ENCODE results near the gene TLE5.
"Not testable (repeated sequence)": the region's sequence is repeated elsewhere in the genome, so short reads cannot be mapped to it uniquely, and the experiment has no call there.

TLE5 gene

GRCh38 chr19:3061182-3062161 is 823 bp downstream of the TLE5 start:
- peak; percentile 85 for DNase-seq (ENCODE audit: low spot score)

GRCh38 chr19:3060857-3061181 is 1.5 kb downstream of the TLE5 start:
- DNase-seq (ENCODE audit: low spot score): no peak

GRCh38 chr19:3059653-3060052 is 2.6 kb downstream of the TLE5 start:
- no peak for DNase-seq (ENCODE audit: low spot score)

GRCh38 chr19:3058821-3059314 is 3.4 kb downstream of the TLE5 start:
- no peak for DNase-seq (ENCODE audit: low spot score)

- no peak for DNase-seq (ENCODE audit: low spot score)
Measured at GRCh38 chr19:3058009-3058820, 4.1 kb downstream of the TLE5 start.

GRCh38 chr19:3057275-3057714 is 5.0 kb downstream of the TLE5 start:
- DNase-seq (ENCODE audit: low spot score): peak; percentile 57

GRCh38 chr19:3056417-3057088 is 5.7 kb downstream of the TLE5 start:
- DNase-seq (ENCODE audit: low spot score): no peak

- no peak for DNase-seq (ENCODE audit: low spot score)
Measured at GRCh38 chr19:3055741-3056416, 6.4 kb downstream of the TLE5 start.

- no peak for DNase-seq (ENCODE audit: low spot score)
Measured at GRCh38 chr19:3054972-3055740, 7.1 kb downstream of the TLE5 start.

DNA sequence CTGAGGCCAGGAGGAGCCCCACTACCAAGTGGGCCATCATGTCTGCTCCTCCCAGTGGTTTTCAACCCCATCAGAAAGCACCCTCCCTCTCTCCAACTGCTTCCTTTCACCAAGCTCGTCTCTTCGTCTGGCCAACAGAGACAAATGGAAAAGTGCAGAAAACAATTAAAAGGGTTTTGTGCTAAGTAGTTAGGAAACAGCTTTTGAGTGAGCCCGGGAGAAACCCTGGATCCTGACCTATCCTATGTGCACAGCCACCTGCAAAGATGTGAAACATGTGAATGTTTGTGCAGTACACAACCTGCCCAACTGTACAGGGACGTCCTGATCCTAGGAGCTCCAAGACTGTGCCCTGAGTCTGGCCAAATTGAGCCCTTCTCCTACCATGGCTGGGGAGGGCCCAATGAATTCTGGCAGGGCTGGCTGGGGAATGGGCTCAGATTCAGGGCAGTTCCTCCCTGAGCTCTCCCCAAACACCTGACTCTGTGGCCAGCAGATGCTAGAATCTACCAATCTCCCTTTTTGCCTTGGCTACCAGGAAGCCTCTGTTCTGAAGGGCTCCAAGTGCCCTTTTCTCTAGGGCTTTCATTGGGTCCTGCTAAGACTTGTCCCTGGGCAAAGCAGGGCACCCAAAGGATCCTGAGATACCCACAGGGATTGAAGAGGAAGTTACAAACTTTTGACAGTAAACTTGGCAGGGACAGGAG is 7.9 kb downstream of the TLE5 start:
- DNase-seq (ENCODE audit: low spot score): no peak

GRCh38 chr19:3053780-3054179 is 8.5 kb downstream of the TLE5 start:
- no peak for DNase-seq (ENCODE audit: low spot score)

DNA sequence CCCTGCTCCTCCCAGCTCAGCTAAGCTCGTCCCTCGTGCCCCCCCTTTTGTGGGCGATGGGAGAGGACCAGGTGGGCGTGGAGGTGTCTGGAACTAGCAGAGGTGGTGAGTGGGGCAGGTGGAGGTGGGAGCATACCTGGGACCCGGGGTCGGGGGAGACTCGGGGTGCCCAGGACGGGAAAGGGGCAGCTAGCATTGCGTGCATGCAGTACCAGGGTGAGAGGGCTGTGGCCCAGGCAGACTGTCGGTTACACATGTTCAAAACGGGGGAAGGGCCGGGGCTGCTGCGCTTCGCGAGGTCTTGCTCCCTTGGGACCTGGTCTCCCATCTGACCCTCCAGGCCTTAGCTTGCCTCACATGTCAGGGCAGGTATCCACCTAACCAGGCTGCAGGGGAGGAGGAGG is 9.1 kb downstream of the TLE5 start:
- no peak for DNase-seq (ENCODE audit: low spot score)

DNA sequence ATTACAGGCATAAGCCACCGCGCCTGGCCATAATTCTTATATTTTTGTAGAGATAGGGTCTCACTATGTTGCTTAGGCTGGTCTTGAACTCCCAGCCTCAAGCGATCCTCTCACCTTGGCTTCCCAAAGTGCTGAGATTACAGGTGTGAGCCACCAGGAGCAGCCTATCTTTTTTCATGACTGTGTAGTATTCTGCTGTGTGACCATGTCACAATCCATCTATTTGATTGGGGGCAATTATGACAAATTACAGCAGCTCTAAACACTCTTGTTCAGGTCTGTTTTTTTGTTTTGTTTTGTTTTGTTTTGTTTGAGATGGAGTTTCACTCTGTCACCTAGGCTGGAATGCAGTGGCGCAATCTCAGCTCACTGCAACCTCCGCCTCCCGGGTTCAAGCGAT is 12.3 kb downstream of the TLE5 start:
- not testable (repeated sequence) for DNase-seq (ENCODE audit: low spot score)

- no peak for DNase-seq (ENCODE audit: low spot score)
Measured at GRCh38 chr19:3049089-3049488, 13.2 kb downstream of the TLE5 start.

GRCh38 chr19:3048190-3048533 is 14.1 kb downstream of the TLE5 start:
- DNase-seq (ENCODE audit: low spot score): no peak

DNA sequence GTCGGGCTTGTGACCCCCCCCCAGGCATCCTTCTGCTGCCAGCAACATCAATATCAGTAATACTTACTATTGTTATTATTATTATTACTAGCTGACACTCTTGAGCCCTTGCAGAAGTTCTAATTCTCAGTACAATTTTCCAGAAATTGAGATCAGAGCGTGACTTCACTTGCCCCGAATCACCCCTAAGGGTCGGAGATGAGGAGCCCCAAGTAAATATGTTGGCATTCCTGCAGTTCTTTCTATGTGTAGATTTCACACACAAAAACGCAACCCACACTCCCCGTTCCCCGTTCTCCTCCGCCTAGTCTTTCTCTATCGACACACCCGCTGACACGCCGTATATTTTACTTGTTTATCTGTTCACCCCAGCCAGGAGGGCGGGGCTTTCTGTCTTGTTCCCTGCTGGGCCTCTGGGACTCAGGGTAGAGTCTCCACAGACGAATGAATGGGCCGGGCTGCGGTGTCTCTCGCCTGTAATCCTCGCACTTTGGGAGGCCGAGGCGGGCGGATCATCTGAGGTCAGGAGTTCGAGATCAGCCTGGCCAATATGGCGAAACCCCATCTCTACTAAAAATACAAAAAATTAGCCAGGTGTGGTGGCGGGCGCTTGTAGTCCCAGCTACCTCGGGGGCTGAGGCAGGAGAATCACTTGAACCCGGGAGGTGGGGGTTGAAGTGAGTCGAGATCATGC is 14.7 kb downstream of the TLE5 start:
- peak; percentile 81 for DNase-seq (ENCODE audit: low spot score)

GRCh38 chr19:3046698-3047495 is 15.4 kb downstream of the TLE5 start:
- DNase-seq (ENCODE audit: low spot score): no peak

DNA sequence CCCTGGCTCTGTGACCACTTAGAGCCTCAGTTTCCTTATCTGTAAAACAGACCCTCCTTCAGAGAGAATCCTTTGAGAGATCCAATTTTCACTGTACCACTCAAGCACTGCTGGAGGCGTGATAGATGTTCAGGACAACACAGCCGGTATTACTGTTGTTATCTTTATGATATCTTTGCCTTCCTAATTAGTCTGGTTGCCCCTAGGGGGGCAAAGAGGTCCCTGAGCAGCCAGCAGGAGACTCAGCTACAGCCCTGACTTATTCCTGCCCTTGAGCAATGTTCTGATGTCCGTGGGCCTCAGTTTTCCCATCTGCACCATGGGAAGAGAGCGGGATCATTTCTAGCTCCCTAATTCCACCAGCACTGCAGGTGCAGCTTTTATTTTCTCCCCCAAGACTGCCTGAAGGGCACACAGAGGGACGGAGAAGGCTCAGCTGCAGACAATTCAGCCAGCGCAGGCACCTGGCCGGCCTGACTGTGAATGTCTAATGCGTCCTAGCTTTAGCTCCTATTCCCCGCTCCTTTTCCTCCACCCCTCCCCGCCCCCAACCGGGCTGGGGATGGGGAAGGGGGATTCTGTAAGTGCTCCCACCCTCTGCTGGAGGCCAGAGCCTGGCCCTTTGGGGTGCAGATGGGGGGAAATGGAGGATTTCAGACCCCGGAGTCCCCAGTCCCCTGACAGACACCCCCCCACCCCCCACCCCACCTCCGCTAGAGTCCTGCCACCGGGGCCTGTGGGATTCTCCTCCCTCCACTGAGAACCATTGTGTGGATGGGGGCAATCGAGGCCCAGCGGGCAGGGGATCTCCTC is 16.2 kb downstream of the TLE5 start:
- DNase-seq (ENCODE audit: low spot score): no peak
